ENCODE data around the gene UACA. TPM values are rescaled to one million over a fixed set of nuclear protein-coding genes. Genes with fewer than 3 reads are reported as not detected.

Gene UACA
- total and polyA plus RNA-seq, 2 donors (not counting 3 experiments of a cell fraction or from before 2014, with no cell fraction given) = 167 to 292 TPM

DNA sequence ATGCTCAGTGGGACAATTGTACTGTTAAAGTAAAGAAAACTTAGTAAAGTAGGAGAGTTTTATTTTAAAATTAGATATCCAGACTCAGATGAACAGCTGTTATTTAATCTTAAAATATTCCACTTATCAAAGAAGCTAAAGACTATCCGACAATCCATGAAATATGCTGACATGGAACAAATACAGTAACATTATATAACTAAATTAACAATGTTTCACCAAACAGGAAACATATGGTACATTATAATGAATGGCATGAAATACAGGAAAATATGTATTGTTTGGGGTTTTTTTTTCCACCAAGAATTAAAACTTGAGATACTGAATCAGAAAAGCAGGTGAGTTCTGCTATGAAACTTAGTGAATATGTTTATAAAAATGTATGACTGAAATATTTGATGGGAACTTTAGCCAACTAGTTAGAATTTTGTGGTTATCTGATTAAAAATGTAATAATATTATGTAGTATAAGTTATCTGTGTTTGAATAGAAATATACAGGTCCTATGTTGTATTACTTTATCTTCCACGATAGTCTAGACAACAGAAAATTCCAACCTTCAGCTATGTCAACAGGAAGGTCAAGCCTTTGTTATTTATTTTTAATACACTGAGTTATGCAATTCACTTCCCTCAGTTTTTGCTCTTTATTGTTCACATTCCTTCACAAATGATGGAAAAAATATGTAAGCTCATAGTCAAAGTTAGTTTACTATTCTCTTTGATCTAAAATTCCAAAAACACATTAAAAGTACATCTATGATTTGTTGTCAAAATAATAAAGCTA, 72.7 kb downstream of the UACA start:
- Histone ChIP-seq H3K9me3 (replicated peaks; ENCODE audit: control insufficient read depth, insufficient read depth, low read length) (no peaks in the 10 kb centered on the region), H3K4me1 (ENCODE audit: control insufficient read depth, extremely low read depth, insufficient read depth, low read length) (peaks cover 45% of the 10 kb centered on the region), H3K27me3 (ENCODE audit: control insufficient read depth in 2 of 2, insufficient read depth in 2 of 2, low read length in 2 of 2) (no peaks in the 10 kb centered on the region), H3K79me2 (ENCODE audit: control insufficient read depth, insufficient read depth, low read length) (peaks cover 27% of the 10 kb centered on the region), H2AFZ (ENCODE audit: low read depth, low read length) (no peak overlapping the region), H3K9ac (replicated peaks; ENCODE audit: extremely low read depth, insufficient read depth, low read length) (peak overlapping the region; percentile 50), H3K4me2 (ENCODE audit: insufficient read depth, low read length) (peak overlapping the region; percentile 91), H3K4me3 (replicated peaks in 1 of 3; ENCODE audit: insufficient read depth in 1 of 3, low read depth in 1 of 3, low read length in 3 of 3) (peak overlapping the region in 1 of 3 experiments; percentile 38), H4K20me1 (replicated peaks; ENCODE audit: control insufficient read depth, extremely low read depth, insufficient read depth, low read length) (no peaks in the 10 kb centered on the region), H3K36me3 (ENCODE audit: control insufficient read depth in 2 of 2, extremely low read depth in 1 of 2, insufficient read depth in 2 of 2, low read length in 2 of 2) (peaks cover 5 to 40% of the 10 kb centered on the region in 2 experiments), H3K27ac (ENCODE audit: insufficient read depth, low read depth, low read length) (peak overlapping the region; percentile 67), H3K9me1 (replicated peaks; ENCODE audit: control insufficient read depth, extremely low read depth, insufficient read depth, low read length) (no peaks in the 10 kb centered on the region)
- TF ChIP-seq EZH2 (IDR thresholded peaks at IDR 0.05; ENCODE audit: borderline replicate concordance, low read depth, low read length, severe bottlenecking) (no peak), FOS (IDR thresholded peaks at IDR 0.05; ENCODE audit: borderline replicate concordance, insufficient read depth, low read length) (peak; percentile 14), JUN (IDR thresholded peaks at IDR 0.05; ENCODE audit: borderline replicate concordance, insufficient read depth, insufficient read length, low read depth) (peak; percentile 62)
- FAIRE-seq = peak; percentile 59
- peak; percentile 82 for DNase-seq (ENCODE audit: low read depth, low spot score)
- ChIA-PET CTCF (interaction anchor here (0.7 to 2.9 kb wide), 14 partner anchors 9 to 184 kb away, joined by 3 to 44 read pairs (median 6); no protein-coding TSS in a partner anchor), POLR2A (interaction anchor here (0.7 to 1.6 kb wide), 2 partner anchors 11 to 13 kb away, joined by 3 to 7 read pairs; no protein-coding TSS in a partner anchor)
- intact Hi-C loops (cut with micrococcal nuclease) (loop anchor here (1.0 to 2.0 kb wide), 2 partner anchors 12 to 72 kb away; partner anchors contain the start of gene UACA), dilution Hi-C loops (cut with MboI; ENCODE audit: extremely low pct_ligation_motif_present, low sequenced_read_pairs) (no loop called here)
- BruUV-seq (replicated peaks) = no TSS peak

DNA sequence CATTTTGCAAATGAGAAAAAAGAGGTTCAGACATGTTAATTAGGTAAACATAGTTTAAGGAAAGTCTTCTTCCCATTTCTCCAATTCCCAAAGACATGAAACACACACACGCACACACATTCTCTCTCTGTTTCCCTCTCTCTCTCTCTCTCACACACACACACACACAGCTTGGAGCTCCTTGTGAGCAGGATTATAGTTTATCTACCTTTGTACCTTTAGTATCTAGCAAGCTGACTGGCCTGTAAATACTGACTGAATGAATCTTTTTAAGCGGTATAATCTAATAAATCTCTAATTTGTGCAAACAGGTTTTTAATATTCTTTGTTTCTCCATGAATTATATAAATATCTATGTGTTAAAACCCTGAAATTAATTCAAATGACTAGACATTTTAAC, 73.3 kb downstream of the UACA start:
- TF ChIP-seq JUN (IDR thresholded peaks at IDR 0.05; ENCODE audit: borderline replicate concordance, insufficient read depth, insufficient read length, low read depth) = no peak
- no peak for TF ChIP-seq GATA2 (IDR thresholded peaks at IDR 0.05; ENCODE audit: insufficient read depth, insufficient read length, low read depth, low read length)
- TF ChIP-seq EZH2 (IDR thresholded peaks at IDR 0.05; ENCODE audit: borderline replicate concordance, low read depth, low read length, severe bottlenecking) = no peak
- TF ChIP-seq, protein P1, sequence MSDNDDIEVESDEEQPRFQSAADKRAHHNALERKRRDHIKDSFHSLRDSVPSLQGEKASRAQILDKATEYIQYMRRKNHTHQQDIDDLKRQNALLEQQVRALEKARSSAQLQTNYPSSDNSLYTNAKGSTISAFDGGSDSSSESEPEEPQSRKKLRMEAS (IDR thresholded peaks at IDR 0.05; ENCODE audit: insufficient read depth, insufficient read length) = no peak
- no peak for TF ChIP-seq FOS (IDR thresholded peaks at IDR 0.05; ENCODE audit: borderline replicate concordance, insufficient read depth, low read length)
- no peak for TF ChIP-seq POLR2A (IDR thresholded peaks at IDR 0.05; ENCODE audit: low read depth, low read length)
- no peak for TF ChIP-seq MYC (IDR thresholded peaks at IDR 0.05; ENCODE audit: low read depth, low read length)
- TF ChIP-seq, protein P2, sequence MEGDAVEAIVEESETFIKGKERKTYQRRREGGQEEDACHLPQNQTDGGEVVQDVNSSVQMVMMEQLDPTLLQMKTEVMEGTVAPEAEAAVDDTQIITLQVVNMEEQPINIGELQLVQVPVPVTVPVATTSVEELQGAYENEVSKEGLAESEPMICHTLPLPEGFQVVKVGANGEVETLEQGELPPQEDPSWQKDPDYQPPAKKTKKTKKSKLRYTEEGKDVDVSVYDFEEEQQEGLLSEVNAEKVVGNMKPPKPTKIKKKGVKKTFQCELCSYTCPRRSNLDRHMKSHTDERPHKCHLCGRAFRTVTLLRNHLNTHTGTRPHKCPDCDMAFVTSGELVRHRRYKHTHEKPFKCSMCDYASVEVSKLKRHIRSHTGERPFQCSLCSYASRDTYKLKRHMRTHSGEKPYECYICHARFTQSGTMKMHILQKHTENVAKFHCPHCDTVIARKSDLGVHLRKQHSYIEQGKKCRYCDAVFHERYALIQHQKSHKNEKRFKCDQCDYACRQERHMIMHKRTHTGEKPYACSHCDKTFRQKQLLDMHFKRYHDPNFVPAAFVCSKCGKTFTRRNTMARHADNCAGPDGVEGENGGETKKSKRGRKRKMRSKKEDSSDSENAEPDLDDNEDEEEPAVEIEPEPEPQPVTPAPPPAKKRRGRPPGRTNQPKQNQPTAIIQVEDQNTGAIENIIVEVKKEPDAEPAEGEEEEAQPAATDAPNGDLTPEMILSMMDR (IDR thresholded peaks at IDR 0.05; ENCODE audit: extremely low read depth in 1 of 2, insufficient read depth in 1 of 2, low read depth in 1 of 2, low read length in 2 of 2) = no peak
- TF ChIP-seq POLR2AphosphoS5 (IDR thresholded peaks at IDR 0.05; ENCODE audit: insufficient read depth, low read depth, low read length) = no peak
- FAIRE-seq = no peak
- intact Hi-C loops (cut with micrococcal nuclease) = loop anchor here (2.0 kb wide), 1 partner anchor 73 kb away; the partner anchor contains the start of gene UACA
- H3K27me3 ChIP-seq (ENCODE audit: control insufficient read depth in 2 of 2, insufficient read depth in 2 of 2, low read length in 2 of 2) = no peaks in the 10 kb centered on the region
- no peaks in the 10 kb centered on the region for H3K9me1 ChIP-seq (replicated peaks; ENCODE audit: control insufficient read depth, extremely low read depth, insufficient read depth, low read length)
- dilution Hi-C loops (cut with MboI; ENCODE audit: extremely low pct_ligation_motif_present, low sequenced_read_pairs) = no loop called here
- no peaks in the 10 kb centered on the region for H3K9me3 ChIP-seq (replicated peaks; ENCODE audit: control insufficient read depth, insufficient read depth, low read length)
- BruUV-seq (replicated peaks) = no TSS peak
- ChIA-PET CTCF (interaction anchor here (1.5 to 2.9 kb wide), 7 partner anchors 11 to 185 kb away, joined by 3 to 44 read pairs (median 8); no protein-coding TSS in a partner anchor), POLR2A (interaction anchor here (1.6 kb wide), 1 partner anchor 11 kb away, joined by 7 read pairs; no protein-coding TSS in a partner anchor)
- peak overlapping the region; percentile 67 for H3K27ac ChIP-seq (ENCODE audit: insufficient read depth, low read depth, low read length)
- DNase-seq (ENCODE audit: low read depth, low spot score) = no peak
- H3K9ac ChIP-seq (replicated peaks; ENCODE audit: extremely low read depth, insufficient read depth, low read length) = peak overlapping the region; percentile 24
- no peak overlapping the region for H3K4me3 ChIP-seq (replicated peaks in 1 of 3; ENCODE audit: insufficient read depth in 1 of 3, low read depth in 1 of 3, low read length in 3 of 3)
- H3K4me2 ChIP-seq (ENCODE audit: insufficient read depth, low read length) = peak overlapping the region; percentile 91
- no peaks in the 10 kb centered on the region for H4K20me1 ChIP-seq (replicated peaks; ENCODE audit: control insufficient read depth, extremely low read depth, insufficient read depth, low read length)
- H3K79me2 ChIP-seq (ENCODE audit: control insufficient read depth, insufficient read depth, low read length) = peaks cover 27% of the 10 kb centered on the region
- peaks cover 42% of the 10 kb centered on the region for H3K4me1 ChIP-seq (ENCODE audit: control insufficient read depth, extremely low read depth, insufficient read depth, low read length)
- no peak overlapping the region for H2AFZ ChIP-seq (ENCODE audit: low read depth, low read length)
- H3K36me3 ChIP-seq (ENCODE audit: control insufficient read depth in 2 of 2, extremely low read depth in 1 of 2, insufficient read depth in 2 of 2, low read length in 2 of 2) = peaks cover 5 to 41% of the 10 kb centered on the region in 2 experiments
